Gastroesophageal sphincter (tissue), 3 donors: ENCODE measurements around the gene ZNF384.

Source experiments
- POLR2A ChIP-seq, 2 donors: fragments of 450-650 bp; IDR thresholded peaks; one replicate each; pipeline ENCODE4 v1.6.1; 2017; ENCODE audit warnings: antibody characterized with exemption in 2 of 2, mild to moderate bottlenecking in 2 of 2, moderate library complexity in 1 of 2
- POLR2AphosphoS5 ChIP-seq: sonication (generic); formaldehyde crosslinking; IDR thresholded peaks from one replicate; pipeline ENCODE4 v1.6.1; 2017; ENCODE audit warnings: antibody characterized with exemption
- TF ChIP-seq, protein P1 (sequence below), 4 experiments: fragments of 200-600 bp in 2 of 4; fragments of 450-650 bp in 2 of 4; sonication (generic) in 1 of 4; IDR thresholded peaks; one replicate each; pipeline ENCODE4 v1.5.1; 2017 to 2019; ENCODE audit warnings: antibody characterized with exemption in 4 of 4, mild to moderate bottlenecking in 2 of 4, moderate library complexity in 2 of 4

DNA sequence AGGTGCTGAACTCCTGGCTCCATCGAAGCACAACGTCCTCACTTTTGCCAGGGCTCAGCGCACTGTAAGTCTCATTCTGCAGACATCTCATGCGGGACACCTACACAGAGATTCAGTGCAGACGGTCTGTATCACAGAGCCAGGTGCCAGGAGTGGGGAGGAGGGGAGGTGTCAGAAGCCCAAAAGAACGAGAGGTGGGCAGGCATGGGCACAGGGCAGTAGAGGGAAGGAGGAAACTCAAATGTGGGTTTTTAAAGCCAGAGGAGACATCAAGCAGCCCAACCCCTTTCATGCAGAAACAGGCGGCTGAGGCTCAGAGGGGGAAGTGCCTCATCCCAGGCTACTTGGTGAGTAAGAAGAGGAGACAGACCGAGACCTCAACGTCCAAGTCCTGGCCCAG lies 50.9 kb downstream of the ZNF384 start:
- TF ChIP-seq, protein P1, sequence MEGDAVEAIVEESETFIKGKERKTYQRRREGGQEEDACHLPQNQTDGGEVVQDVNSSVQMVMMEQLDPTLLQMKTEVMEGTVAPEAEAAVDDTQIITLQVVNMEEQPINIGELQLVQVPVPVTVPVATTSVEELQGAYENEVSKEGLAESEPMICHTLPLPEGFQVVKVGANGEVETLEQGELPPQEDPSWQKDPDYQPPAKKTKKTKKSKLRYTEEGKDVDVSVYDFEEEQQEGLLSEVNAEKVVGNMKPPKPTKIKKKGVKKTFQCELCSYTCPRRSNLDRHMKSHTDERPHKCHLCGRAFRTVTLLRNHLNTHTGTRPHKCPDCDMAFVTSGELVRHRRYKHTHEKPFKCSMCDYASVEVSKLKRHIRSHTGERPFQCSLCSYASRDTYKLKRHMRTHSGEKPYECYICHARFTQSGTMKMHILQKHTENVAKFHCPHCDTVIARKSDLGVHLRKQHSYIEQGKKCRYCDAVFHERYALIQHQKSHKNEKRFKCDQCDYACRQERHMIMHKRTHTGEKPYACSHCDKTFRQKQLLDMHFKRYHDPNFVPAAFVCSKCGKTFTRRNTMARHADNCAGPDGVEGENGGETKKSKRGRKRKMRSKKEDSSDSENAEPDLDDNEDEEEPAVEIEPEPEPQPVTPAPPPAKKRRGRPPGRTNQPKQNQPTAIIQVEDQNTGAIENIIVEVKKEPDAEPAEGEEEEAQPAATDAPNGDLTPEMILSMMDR (IDR thresholded peaks at IDR 0.05), result no peak
- TF ChIP-seq POLR2AphosphoS5 (no peak), POLR2A (IDR thresholded peaks at IDR 0.05) (no peak)
